Measurements from ENCODE around the gene VPS33B.
A peak's percentile ranks its signal among the peaks of the same experiment; 100 is the strongest.

The VPS33B gene

DNA sequence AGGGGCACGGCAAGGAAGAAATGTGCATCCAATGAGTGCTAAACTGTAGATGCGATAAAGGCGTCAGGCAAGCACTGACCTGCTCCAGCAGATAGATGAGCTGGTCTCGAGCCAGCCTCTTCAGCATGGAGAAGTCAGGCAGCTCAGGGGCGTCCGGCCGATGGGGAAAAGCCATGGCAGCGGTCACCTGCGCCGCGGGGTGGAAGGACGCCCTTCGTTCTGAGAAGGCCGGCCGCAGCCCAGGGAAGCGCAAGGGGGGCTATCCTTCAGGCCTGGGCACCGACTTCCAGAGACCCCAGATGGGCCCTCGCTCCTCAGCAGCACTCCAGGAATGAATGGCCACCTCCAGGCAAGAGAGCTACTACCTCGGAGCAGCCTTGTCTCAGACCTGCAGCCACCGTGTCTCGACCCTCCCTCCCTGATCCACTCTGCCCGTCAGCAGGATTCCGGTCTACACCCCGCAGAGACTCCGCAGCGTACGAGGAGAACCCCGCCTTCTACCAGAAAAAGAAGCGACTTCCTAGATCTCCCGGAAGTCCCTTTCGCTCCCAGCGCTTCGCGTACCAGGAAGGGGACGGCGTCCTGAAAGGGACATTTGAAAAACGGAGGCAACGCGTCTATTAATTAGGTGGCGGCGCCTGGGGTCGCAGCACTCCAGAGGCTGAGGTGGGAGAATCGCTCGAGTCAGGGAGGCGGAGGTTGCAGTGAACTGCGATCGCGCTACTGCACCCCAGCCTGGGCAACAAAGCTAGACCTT lies at the start of gene VPS33B:
Gene VPS33B, minus strand, starts transcription at position 520 of the 757 bp plus-strand sequence. Its CDS starts 345 bp downstream, at position 175.
- peaks cover 18% of the 10 kb centered on the region for H3K27me3 Mint-ChIP-seq (ENCODE audit: low read depth, poor library complexity)
- peak within 1 kb of the TSS; percentile 98 for H3K4me3 Mint-ChIP-seq
- peaks cover 3% of the 10 kb centered on the region for H3K9me3 Mint-ChIP-seq
- peaks cover 51% of the 10 kb centered on the region for H3K4me1 Mint-ChIP-seq
- peak within 1 kb of the TSS; percentile 34 for H3K27ac Mint-ChIP-seq
- TF ChIP-seq, protein P1, sequence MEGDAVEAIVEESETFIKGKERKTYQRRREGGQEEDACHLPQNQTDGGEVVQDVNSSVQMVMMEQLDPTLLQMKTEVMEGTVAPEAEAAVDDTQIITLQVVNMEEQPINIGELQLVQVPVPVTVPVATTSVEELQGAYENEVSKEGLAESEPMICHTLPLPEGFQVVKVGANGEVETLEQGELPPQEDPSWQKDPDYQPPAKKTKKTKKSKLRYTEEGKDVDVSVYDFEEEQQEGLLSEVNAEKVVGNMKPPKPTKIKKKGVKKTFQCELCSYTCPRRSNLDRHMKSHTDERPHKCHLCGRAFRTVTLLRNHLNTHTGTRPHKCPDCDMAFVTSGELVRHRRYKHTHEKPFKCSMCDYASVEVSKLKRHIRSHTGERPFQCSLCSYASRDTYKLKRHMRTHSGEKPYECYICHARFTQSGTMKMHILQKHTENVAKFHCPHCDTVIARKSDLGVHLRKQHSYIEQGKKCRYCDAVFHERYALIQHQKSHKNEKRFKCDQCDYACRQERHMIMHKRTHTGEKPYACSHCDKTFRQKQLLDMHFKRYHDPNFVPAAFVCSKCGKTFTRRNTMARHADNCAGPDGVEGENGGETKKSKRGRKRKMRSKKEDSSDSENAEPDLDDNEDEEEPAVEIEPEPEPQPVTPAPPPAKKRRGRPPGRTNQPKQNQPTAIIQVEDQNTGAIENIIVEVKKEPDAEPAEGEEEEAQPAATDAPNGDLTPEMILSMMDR (IDR thresholded peaks at IDR 0.05) = no peak
- peak; percentile 75 for DNase-seq
- H3K36me3 Mint-ChIP-seq (ENCODE audit: low read depth) = peaks cover 18% of the 10 kb centered on the region

DNA sequence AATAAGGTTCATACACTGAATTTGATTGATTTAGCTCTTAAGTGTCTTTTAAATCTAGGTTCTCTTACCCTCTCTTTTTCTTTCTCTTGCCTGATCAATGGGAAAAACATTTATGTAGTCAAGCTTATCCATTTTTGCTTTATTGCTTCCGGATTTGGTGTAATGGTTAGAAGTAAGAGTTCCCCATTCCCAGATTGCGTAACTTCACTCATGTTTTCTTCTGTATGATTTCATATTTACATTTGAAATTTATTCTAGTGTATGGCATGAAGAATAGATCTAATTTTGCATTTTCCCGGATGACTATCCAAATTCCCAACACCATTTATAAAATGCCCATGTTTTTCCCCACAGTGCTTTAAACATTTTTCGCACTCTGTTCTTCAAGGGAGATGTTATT lies 49.8 kb upstream of the VPS33B start:
- no peak for DNase-seq
- Mint-ChIP-seq H3K9me3 (no peaks in the 10 kb centered on the region), H3K36me3 (ENCODE audit: low read depth) (no peaks in the 10 kb centered on the region), H3K27ac (no peak overlapping the region), H3K4me3 (no peak overlapping the region), H3K27me3 (ENCODE audit: low read depth, poor library complexity) (peaks cover 31% of the 10 kb centered on the region), H3K4me1 (peaks cover 9% of the 10 kb centered on the region)
- TF ChIP-seq, protein P1 (IDR thresholded peaks at IDR 0.05) = no peak

DNA sequence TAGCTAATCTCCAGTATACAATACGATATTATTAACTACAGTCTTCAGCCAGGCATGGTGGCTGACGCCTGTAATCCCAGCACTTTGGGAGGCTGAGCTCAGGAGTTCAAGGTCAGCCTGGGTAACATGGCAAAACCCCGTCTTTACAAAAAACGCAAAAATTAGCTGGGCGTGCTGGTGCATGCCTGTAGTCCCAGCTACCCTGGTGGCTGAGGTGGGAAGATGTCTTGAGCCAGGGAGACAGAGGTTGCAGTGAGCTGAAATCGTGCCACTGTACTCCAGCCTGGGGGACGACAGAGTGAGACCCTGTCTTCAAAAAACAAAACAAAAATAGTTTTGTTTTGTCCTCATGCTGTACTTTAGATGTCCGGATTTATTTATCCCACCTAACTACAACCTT lies 48.5 kb upstream of the VPS33B start:
- no peak overlapping the region for H3K27ac Mint-ChIP-seq
- no peak overlapping the region for H3K4me3 Mint-ChIP-seq
- H3K9me3 Mint-ChIP-seq = no peaks in the 10 kb centered on the region
- H3K27me3 Mint-ChIP-seq (ENCODE audit: low read depth, poor library complexity) = peaks cover 26% of the 10 kb centered on the region
- H3K36me3 Mint-ChIP-seq (ENCODE audit: low read depth) = no peaks in the 10 kb centered on the region
- DNase-seq = no peak
- TF ChIP-seq, protein P1 (IDR thresholded peaks at IDR 0.05) = no peak
- peaks cover 9% of the 10 kb centered on the region for H3K4me1 Mint-ChIP-seq

DNA sequence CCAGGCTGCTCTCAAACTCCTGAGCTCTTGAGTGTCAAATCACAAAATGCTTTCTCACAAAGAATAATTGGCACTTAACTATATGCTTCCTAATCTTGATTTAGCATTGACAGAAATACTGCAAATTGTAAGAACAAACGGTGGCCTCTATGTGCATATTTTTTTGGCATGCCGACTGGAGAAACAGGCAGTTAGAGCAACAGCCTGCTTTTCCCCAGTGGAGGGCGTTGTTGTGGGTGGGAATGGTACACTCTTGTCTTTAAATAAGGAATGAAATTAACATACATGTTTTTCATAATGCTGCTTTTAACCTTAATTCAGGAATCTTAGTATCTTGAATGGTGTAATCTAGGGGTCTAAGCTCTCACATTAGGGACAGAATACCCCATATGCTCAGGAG lies 46.6 kb upstream of the VPS33B start:
- Mint-ChIP-seq H3K4me3 (no peak overlapping the region), H3K9me3 (peaks cover 5% of the 10 kb centered on the region), H3K4me1 (peaks cover 9% of the 10 kb centered on the region), H3K27me3 (ENCODE audit: low read depth, poor library complexity) (peaks cover 20% of the 10 kb centered on the region), H3K36me3 (ENCODE audit: low read depth) (no peaks in the 10 kb centered on the region), H3K27ac (no peak overlapping the region)
- TF ChIP-seq, protein P1 (IDR thresholded peaks at IDR 0.05) = no peak
- no peak for DNase-seq

DNA sequence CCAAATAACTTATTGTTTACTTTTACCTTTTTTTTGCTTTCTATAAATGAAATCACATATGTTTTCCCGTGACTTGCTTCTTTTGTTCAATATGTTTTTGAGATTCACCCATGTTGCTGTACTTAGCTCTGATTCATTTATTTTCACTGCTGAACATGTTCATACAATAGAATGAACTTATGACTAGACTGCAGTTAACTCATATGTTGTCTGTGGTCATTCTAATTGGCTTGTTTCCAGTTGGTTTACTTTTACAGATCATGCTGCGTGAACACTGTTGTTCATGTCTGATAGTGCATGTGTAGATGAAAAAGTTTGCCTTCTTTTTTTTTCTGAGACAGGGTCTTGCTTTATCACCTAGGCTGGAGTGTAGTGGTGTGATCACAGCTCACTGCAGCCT lies 46.0 kb upstream of the VPS33B start:
- H3K4me3 Mint-ChIP-seq = no peak overlapping the region
- H3K4me1 Mint-ChIP-seq = peaks cover 9% of the 10 kb centered on the region
- no peak overlapping the region for H3K27ac Mint-ChIP-seq
- no peak for DNase-seq
- peaks cover 5% of the 10 kb centered on the region for H3K9me3 Mint-ChIP-seq
- H3K36me3 Mint-ChIP-seq (ENCODE audit: low read depth) = no peaks in the 10 kb centered on the region
- TF ChIP-seq, protein P1 (IDR thresholded peaks at IDR 0.05) = no peak
- peaks cover 20% of the 10 kb centered on the region for H3K27me3 Mint-ChIP-seq (ENCODE audit: low read depth, poor library complexity)

DNA sequence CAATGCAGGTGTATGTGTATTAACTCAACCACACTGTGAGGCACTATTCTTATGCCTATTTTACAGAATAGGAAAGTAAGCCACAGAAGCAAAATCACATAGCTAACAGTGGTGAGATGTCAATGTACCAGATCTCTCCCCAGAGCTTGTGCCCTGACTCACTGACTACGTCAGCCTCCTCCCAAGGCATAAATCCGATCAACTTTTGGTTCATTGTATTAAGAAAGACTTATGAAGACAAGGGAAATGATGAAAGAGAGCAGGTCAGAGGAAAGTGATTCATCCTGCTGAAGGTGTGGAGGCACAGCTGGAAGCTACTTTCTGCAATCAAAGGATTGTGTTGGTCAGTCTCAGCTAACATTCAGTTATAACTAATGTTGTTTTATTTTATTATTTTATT lies 44.6 kb upstream of the VPS33B start:
- peaks cover 13% of the 10 kb centered on the region for H3K27me3 Mint-ChIP-seq (ENCODE audit: low read depth, poor library complexity)
- DNase-seq = no peak
- H3K36me3 Mint-ChIP-seq (ENCODE audit: low read depth) = no peaks in the 10 kb centered on the region
- TF ChIP-seq, protein P1 (IDR thresholded peaks at IDR 0.05) = no peak
- no peak overlapping the region for H3K4me3 Mint-ChIP-seq
- H3K4me1 Mint-ChIP-seq = peaks cover 14% of the 10 kb centered on the region
- no peak overlapping the region for H3K27ac Mint-ChIP-seq
- peaks cover 5% of the 10 kb centered on the region for H3K9me3 Mint-ChIP-seq
